ENCODE data around the gene QSER1. TPM values are rescaled to one million over a fixed set of nuclear protein-coding genes. Genes with fewer than 3 reads are reported as not detected.

QSER1 gene
- polyA plus RNA-seq, 1 donor: 19.5 TPM

GRCh38 chr11:32987851-32988250 lies 95.2 kb downstream of the QSER1 start:
- H3K27ac ChIP-seq (ENCODE audit: low read length): no peak overlapping the region
- DNase-seq: peak; percentile 18 to 34

GRCh38 chr11:32990481-32990880 lies 97.9 kb downstream of the QSER1 start:
- Histone ChIP-seq H3K4me3 (ENCODE audit: low read length) (no peak overlapping the region), H3K27me3 (ENCODE audit: control insufficient read depth, insufficient read depth, low read length) (no peaks in the 10 kb centered on the region), H3K4me1 (ENCODE audit: control insufficient read depth, insufficient read depth, low read length) (no peaks in the 10 kb centered on the region), H3K27ac (ENCODE audit: low read length) (no peak overlapping the region), H3K36me3 (ENCODE audit: control insufficient read depth, insufficient read depth, low read length) (no peaks in the 10 kb centered on the region), H3K9me3 (ENCODE audit: control insufficient read depth, low read depth, low read length) (peaks cover 9% of the 10 kb centered on the region)
- DNase-seq: no peak
- no CpG with 5 or more reads among the region's 1 CpG for WGBS (ENCODE audit: insufficient coverage, low lambda C conversion rate)

More at GRCh38 chr11:32987851-32988250, 95.2 kb downstream of the QSER1 start:
- no peak overlapping the region for H3K4me3 ChIP-seq (ENCODE audit: low read length)
- no peaks in the 10 kb centered on the region for H3K4me1 ChIP-seq (ENCODE audit: control insufficient read depth, insufficient read depth, low read length)
- no peaks in the 10 kb centered on the region for H3K36me3 ChIP-seq (ENCODE audit: control insufficient read depth, insufficient read depth, low read length)
- H3K9me3 ChIP-seq (ENCODE audit: control insufficient read depth, low read depth, low read length): peaks cover 9% of the 10 kb centered on the region
- no peaks in the 10 kb centered on the region for H3K27me3 ChIP-seq (ENCODE audit: control insufficient read depth, insufficient read depth, low read length)
- no CpG with 5 or more reads among the region's 8 CpGs for WGBS (ENCODE audit: insufficient coverage, low lambda C conversion rate)

DNA sequence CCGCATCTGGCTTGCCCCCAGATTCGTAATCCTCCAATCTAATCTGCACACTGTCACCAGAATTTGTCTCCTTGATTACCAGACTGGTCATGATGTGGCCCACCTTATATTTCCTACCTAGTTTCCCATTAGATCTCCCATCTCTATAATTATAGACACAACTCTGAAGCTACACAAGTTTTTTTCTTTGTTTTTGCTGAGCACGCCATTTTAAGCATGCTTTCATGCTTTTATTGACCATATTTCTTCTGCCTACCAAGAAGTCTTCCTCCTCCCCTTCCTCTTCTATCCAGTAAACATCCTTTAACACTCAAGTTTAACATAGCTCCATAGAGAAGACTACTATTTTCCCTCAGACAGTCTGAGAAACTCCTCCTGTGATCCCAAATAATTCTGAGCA lies 98.8 kb downstream of the QSER1 start:
- Histone ChIP-seq H3K9me3 (ENCODE audit: control insufficient read depth, low read depth, low read length) (peaks cover 9% of the 10 kb centered on the region), H3K36me3 (ENCODE audit: control insufficient read depth, insufficient read depth, low read length) (no peaks in the 10 kb centered on the region), H3K4me1 (ENCODE audit: control insufficient read depth, insufficient read depth, low read length) (no peaks in the 10 kb centered on the region), H3K27ac (ENCODE audit: low read length) (no peak overlapping the region), H3K27me3 (ENCODE audit: control insufficient read depth, insufficient read depth, low read length) (no peaks in the 10 kb centered on the region), H3K4me3 (ENCODE audit: low read length) (no peak overlapping the region)
- no peak for DNase-seq
- 80% methylated on average over 1 of the region's 3 CpGs for whole genome bisulfite sequencing (ENCODE audit: insufficient coverage, low lambda C conversion rate)

- Histone ChIP-seq H3K4me1 (ENCODE audit: control insufficient read depth, insufficient read depth, low read length) (no peaks in the 10 kb centered on the region), H3K27me3 (ENCODE audit: control insufficient read depth, insufficient read depth, low read length) (no peaks in the 10 kb centered on the region), H3K9me3 (ENCODE audit: control insufficient read depth, low read depth, low read length) (peaks cover 9% of the 10 kb centered on the region), H3K36me3 (ENCODE audit: control insufficient read depth, insufficient read depth, low read length) (no peaks in the 10 kb centered on the region), H3K27ac (ENCODE audit: low read length) (no peak overlapping the region), H3K4me3 (ENCODE audit: low read length) (no peak overlapping the region)
- no peak for DNase-seq
These were observed 99.3 kb downstream of the QSER1 start for GRCh38 chr11:32991898-32992297.

DNA sequence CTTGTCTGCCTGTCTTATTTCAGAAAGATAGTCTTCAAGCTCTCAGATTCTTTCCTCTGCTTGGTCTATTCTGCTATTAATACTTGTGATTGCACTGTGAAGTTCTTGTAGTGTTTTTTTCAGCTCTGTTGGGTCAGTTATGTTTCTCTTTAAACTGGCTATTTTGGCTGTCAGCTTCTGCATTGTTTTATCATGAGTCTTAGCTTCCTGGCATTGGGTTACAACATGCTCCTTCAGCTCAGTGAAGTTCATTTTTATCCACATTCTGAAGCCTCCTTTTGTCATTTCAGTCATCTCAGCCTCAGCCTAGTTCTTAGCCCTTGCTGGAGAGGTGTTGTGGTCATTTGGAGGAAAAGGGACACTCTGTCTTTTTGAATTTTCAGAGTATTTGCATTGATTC lies 107.6 kb downstream of the QSER1 start:
- H3K27me3 ChIP-seq (ENCODE audit: control insufficient read depth, insufficient read depth, low read length): no peaks in the 10 kb centered on the region
- no peaks in the 10 kb centered on the region for H3K4me1 ChIP-seq (ENCODE audit: control insufficient read depth, insufficient read depth, low read length)
- H3K36me3 ChIP-seq (ENCODE audit: control insufficient read depth, insufficient read depth, low read length): no peaks in the 10 kb centered on the region
- no peak for DNase-seq
- H3K9me3 ChIP-seq (ENCODE audit: control insufficient read depth, low read depth, low read length): no peaks in the 10 kb centered on the region
- no peak overlapping the region for H3K4me3 ChIP-seq (ENCODE audit: low read length)
- H3K27ac ChIP-seq (ENCODE audit: low read length): no peak overlapping the region

- Histone ChIP-seq H3K27me3 (ENCODE audit: control insufficient read depth, insufficient read depth, low read length) (no peaks in the 10 kb centered on the region), H3K4me3 (ENCODE audit: low read length) (no peak overlapping the region), H3K4me1 (ENCODE audit: control insufficient read depth, insufficient read depth, low read length) (no peaks in the 10 kb centered on the region), H3K27ac (ENCODE audit: low read length) (no peak overlapping the region), H3K9me3 (ENCODE audit: control insufficient read depth, low read depth, low read length) (no peaks in the 10 kb centered on the region), H3K36me3 (ENCODE audit: control insufficient read depth, insufficient read depth, low read length) (no peaks in the 10 kb centered on the region)
- no peak for DNase-seq
- no CpG with 5 or more reads among the region's 6 CpGs for WGBS (ENCODE audit: insufficient coverage, low lambda C conversion rate)
These were observed 108.7 kb downstream of the QSER1 start for GRCh38 chr11:33001281-33001680.

GRCh38 chr11:33001751-33002542 lies 109.3 kb downstream of the QSER1 start:
- no peak overlapping the region for H3K27ac ChIP-seq (ENCODE audit: low read length)
- no peak overlapping the region for H3K4me3 ChIP-seq (ENCODE audit: low read length)
- no peaks in the 10 kb centered on the region for H3K4me1 ChIP-seq (ENCODE audit: control insufficient read depth, insufficient read depth, low read length)
- H3K36me3 ChIP-seq (ENCODE audit: control insufficient read depth, insufficient read depth, low read length): no peaks in the 10 kb centered on the region
- 71% methylated on average over 2 of the region's 8 CpGs for WGBS (ENCODE audit: insufficient coverage, low lambda C conversion rate)
- no peaks in the 10 kb centered on the region for H3K9me3 ChIP-seq (ENCODE audit: control insufficient read depth, low read depth, low read length)
- no peak for DNase-seq
- no peaks in the 10 kb centered on the region for H3K27me3 ChIP-seq (ENCODE audit: control insufficient read depth, insufficient read depth, low read length)

DNA sequence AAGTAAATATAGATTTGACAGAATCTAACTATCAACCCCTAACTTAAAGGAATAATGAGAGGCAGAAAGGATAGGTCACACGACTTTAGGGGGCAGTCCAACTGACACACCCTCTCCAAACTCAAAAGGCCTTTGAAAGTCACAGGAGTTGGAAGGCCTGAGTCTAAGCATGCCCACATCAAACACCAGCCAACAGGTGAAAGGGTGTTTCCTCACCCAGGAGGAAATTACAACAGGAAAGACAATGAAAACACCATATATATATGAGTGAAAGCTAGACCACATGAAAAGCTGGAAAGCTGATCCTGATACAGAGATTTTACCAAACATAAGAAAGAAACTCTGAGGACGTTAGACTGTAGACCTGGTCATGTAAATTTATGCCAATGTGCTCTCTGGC lies 112.6 kb downstream of the QSER1 start:
- H3K27me3 ChIP-seq (ENCODE audit: control insufficient read depth, insufficient read depth, low read length): no peaks in the 10 kb centered on the region
- H3K4me1 ChIP-seq (ENCODE audit: control insufficient read depth, insufficient read depth, low read length): no peaks in the 10 kb centered on the region
- DNase-seq: no peak
- H3K36me3 ChIP-seq (ENCODE audit: control insufficient read depth, insufficient read depth, low read length): no peaks in the 10 kb centered on the region
- no peak overlapping the region for H3K27ac ChIP-seq (ENCODE audit: low read length)
- no CpG with 5 or more reads among the region's 2 CpGs for WGBS (ENCODE audit: insufficient coverage, low lambda C conversion rate)
- no peak overlapping the region for H3K4me3 ChIP-seq (ENCODE audit: low read length)
- H3K9me3 ChIP-seq (ENCODE audit: control insufficient read depth, low read depth, low read length): no peaks in the 10 kb centered on the region

- H3K9me3 ChIP-seq (ENCODE audit: control insufficient read depth, low read depth, low read length): no peaks in the 10 kb centered on the region
- H3K36me3 ChIP-seq (ENCODE audit: control insufficient read depth, insufficient read depth, low read length): no peaks in the 10 kb centered on the region
- H3K27me3 ChIP-seq (ENCODE audit: control insufficient read depth, insufficient read depth, low read length): no peaks in the 10 kb centered on the region
- peaks cover 2% of the 10 kb centered on the region for H3K4me1 ChIP-seq (ENCODE audit: control insufficient read depth, insufficient read depth, low read length)
- DNase-seq: no peak
- no peak overlapping the region for H3K4me3 ChIP-seq (ENCODE audit: low read length)
- no peak overlapping the region for H3K27ac ChIP-seq (ENCODE audit: low read length)
These were observed 113.4 kb downstream of the QSER1 start for GRCh38 chr11:33006010-33006409.

DNA sequence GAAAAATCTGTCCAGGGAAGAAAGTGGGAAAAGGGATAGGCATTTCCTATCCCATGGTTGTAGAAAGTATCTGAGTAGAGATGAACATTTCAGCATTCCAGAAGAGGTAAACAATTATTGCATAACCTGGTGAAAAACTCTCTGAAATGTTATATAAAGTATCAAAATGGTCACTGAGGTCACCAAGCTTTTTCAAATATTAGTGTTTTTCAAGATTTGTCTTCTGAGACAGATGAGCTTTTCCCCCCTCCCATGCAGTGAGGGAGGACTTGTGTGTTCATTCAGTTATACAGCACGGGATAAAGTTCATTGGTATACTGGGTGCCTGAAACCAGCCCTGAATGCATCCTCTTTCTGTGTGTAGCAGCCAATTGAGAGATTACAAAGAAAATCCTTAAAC lies 121.1 kb downstream of the QSER1 start:
- H3K36me3 ChIP-seq (ENCODE audit: control insufficient read depth, insufficient read depth, low read length): no peaks in the 10 kb centered on the region
- no CpG with 5 or more reads among the region's 1 CpG for WGBS (ENCODE audit: insufficient coverage, low lambda C conversion rate)
- no peak overlapping the region for H3K4me3 ChIP-seq (ENCODE audit: low read length)
- no peaks in the 10 kb centered on the region for H3K27me3 ChIP-seq (ENCODE audit: control insufficient read depth, insufficient read depth, low read length)
- peaks cover 28% of the 10 kb centered on the region for H3K4me1 ChIP-seq (ENCODE audit: control insufficient read depth, insufficient read depth, low read length)
- H3K9me3 ChIP-seq (ENCODE audit: control insufficient read depth, low read depth, low read length): peaks cover 4% of the 10 kb centered on the region
- DNase-seq: peak in 1 of 2 donors; percentile 66
- no peak overlapping the region for H3K27ac ChIP-seq (ENCODE audit: low read length)
